ENCODE data around the gene ARHGAP26.

- TF ChIP-seq, protein P1, sequence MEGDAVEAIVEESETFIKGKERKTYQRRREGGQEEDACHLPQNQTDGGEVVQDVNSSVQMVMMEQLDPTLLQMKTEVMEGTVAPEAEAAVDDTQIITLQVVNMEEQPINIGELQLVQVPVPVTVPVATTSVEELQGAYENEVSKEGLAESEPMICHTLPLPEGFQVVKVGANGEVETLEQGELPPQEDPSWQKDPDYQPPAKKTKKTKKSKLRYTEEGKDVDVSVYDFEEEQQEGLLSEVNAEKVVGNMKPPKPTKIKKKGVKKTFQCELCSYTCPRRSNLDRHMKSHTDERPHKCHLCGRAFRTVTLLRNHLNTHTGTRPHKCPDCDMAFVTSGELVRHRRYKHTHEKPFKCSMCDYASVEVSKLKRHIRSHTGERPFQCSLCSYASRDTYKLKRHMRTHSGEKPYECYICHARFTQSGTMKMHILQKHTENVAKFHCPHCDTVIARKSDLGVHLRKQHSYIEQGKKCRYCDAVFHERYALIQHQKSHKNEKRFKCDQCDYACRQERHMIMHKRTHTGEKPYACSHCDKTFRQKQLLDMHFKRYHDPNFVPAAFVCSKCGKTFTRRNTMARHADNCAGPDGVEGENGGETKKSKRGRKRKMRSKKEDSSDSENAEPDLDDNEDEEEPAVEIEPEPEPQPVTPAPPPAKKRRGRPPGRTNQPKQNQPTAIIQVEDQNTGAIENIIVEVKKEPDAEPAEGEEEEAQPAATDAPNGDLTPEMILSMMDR (IDR thresholded peaks at IDR 0.05; ENCODE audit: low read depth, low read length, poor library complexity, severe bottlenecking): no peak
- TF ChIP-seq EZH2phosphoT487 (IDR thresholded peaks at IDR 0.05; ENCODE audit: borderline replicate concordance, low read length): no peak
Observed at GRCh38 chr5:142961440-142962173, 191.4 kb downstream of the ARHGAP26 start.

Data from DOHH2 (cell line).